Fibroblast of lung (primary cell): Measurements from ENCODE around the gene SEPHS1.

Source experiments
- CTCF ChIP-seq, 2 donors: IDR thresholded peaks in 1 of 2; conservative IDR thresholded peaks in 1 of 2; 1 replicate in 1 of 2; 2 replicates in 1 of 2; pipeline ENCODE4 v1.5.1; 2011 to 2012; ENCODE audit warnings: low read length in 2 of 2, control low read depth in 1 of 2, inconsistent platforms in 1 of 2, low read depth in 1 of 2, mild to moderate bottlenecking in 1 of 2
- EZH2 ChIP-seq: IDR thresholded peaks from 2 replicates; pipeline ENCODE4 v1.5.1; 2012; ENCODE audit warnings: low read length, control low read depth, mild to moderate bottlenecking; ENCODE audit errors: missing control alignments

DNA sequence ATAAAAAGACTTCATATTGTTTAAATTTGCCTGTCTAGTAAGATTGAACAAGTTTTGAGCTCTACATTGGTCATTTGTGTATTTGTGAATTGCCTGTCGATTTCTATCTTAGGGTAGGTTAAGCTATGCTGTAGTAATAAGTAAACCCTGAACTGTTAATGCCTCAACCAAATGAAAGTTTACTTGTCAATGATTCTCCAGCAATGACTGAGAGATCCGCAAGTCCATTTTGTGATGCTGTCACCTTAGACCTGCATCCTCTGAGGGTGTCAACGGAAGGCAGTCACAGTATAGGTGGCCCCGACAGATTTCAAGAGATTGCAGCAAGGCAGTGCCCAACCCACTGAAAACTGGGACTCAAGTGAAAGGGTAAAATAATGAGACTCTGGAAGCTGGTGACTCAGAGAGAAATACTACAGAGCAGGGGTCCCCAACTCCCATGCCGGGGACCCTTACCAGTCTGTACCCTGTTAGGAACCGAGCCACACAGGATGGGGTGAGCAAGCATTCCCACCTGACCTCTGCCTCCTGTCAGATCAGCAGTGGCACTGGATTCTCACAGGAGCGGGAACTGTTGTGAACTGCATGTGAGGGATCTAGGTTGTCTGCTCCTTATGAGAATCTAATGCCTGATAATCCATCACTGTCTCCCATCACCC is 37.4 kb downstream of the SEPHS1 start:
- TF ChIP-seq CTCF (conservative IDR thresholded peaks at IDR 0.05 in 1 of 2, IDR thresholded peaks at IDR 0.05 in 1 of 2; ENCODE audit: low read depth in 1 of 2, low read length in 2 of 2) (no peak), EZH2 (no peak)
